Measurements from ENCODE around the gene PSMB3.

The PSMB3 gene

GRCh38 chr17:38796451-38797157 lies 44.1 kb downstream of the PSMB3 start:
- no peak for DNase-seq (ENCODE audit: low read depth)

GRCh38 chr17:38797158-38797490 lies 44.6 kb downstream of the PSMB3 start:
- DNase-seq (ENCODE audit: low read depth): no peak

- DNase-seq (ENCODE audit: low read depth): no peak
These were observed 45.3 kb downstream of the PSMB3 start for GRCh38 chr17:38797828-38798227.

GRCh38 chr17:38798614-38799500 lies 46.3 kb downstream of the PSMB3 start:
- peak; percentile 29 for DNase-seq (ENCODE audit: low read depth)

GRCh38 chr17:38799501-38800236 lies 47.1 kb downstream of the PSMB3 start, which contains the start of gene PIP4K2B:
PIP4K2B (minus strand) TSS chr17:38799556; CDS start chr17:38799424, 132 bp downstream.
- peak; percentile 81 for DNase-seq (ENCODE audit: low read depth)

- DNase-seq (ENCODE audit: low read depth): no peak
These were observed 47.8 kb downstream of the PSMB3 start for GRCh38 chr17:38800237-38800760.

- DNase-seq (ENCODE audit: low read depth): no peak
These were observed 57.3 kb downstream of the PSMB3 start for GRCh38 chr17:38809828-38810227.
